Liver (tissue), 9 donors: ENCODE results near the gene CHMP1A. TPM values are rescaled to one million over a fixed set of nuclear protein-coding genes. Genes with fewer than 3 reads are reported as not detected.

Source experiments
- DNase-seq: peaks from one replicate; pipeline ENCODE4 v3.0.0-alpha.2; 2017; ENCODE audit warnings: low spot score
- H3K27ac ChIP-seq, 2 donors: one replicate each; pipeline ENCODE4 v1.7.0; 2013; ENCODE audit warnings: inconsistent platforms in 2 of 2, low read length in 2 of 2, control low read depth in 1 of 2, low read depth in 1 of 2, mild to moderate bottlenecking in 1 of 2
- H3K27me3 ChIP-seq, 4 donors: one replicate each; pipeline versions ENCODE4 v1.6.1 to v1.7.0; 2013; ENCODE audit warnings: low read length in 3 of 4, inconsistent platforms in 1 of 4, mild to moderate bottlenecking in 1 of 4, moderate library complexity in 1 of 4; ENCODE audit not compliant: control insufficient read depth in 4 of 4, insufficient read depth in 4 of 4
- H3K36me3 ChIP-seq, 4 donors: one replicate each; pipeline versions ENCODE4 v1.6.1 to v1.7.0; 2013; ENCODE audit warnings: low read length in 3 of 4, mild to moderate bottlenecking in 3 of 4, low read depth in 1 of 4, moderate library complexity in 1 of 4; ENCODE audit not compliant: control insufficient read depth in 4 of 4, insufficient read depth in 3 of 4
- H3K4me1 ChIP-seq, 4 donors: one replicate each; pipeline versions ENCODE4 v1.6.1 to v1.7.0; 2013; ENCODE audit warnings: low read length in 3 of 4, mild to moderate bottlenecking in 3 of 4, moderate library complexity in 1 of 4; ENCODE audit not compliant: control insufficient read depth in 4 of 4, insufficient read depth in 4 of 4
- H3K4me3 ChIP-seq, 3 donors: one replicate each; pipeline versions ENCODE4 v1.6.1 to v1.7.0; 2013; ENCODE audit warnings: low read length in 3 of 3, control low read depth in 1 of 3, low read depth in 1 of 3, mild to moderate bottlenecking in 1 of 3
- H3K9ac ChIP-seq, 2 donors: one replicate each; pipeline ENCODE4 v1.7.0; 2013; ENCODE audit warnings: low read length in 2 of 2, mild to moderate bottlenecking in 2 of 2, moderate library complexity in 2 of 2, control low read depth in 1 of 2, low read depth in 1 of 2
- H3K9me3 ChIP-seq, 4 donors: one replicate each; pipeline versions ENCODE4 v1.6.1 to v1.7.0; 2013; ENCODE audit warnings: low read length in 3 of 4; ENCODE audit not compliant: control insufficient read depth in 4 of 4
- EGR1 ChIP-seq, 2 donors: IDR thresholded peaks; 2 replicates each; pipeline ENCODE4 v1.6.1; 2016 to 2018; ENCODE audit warnings: antibody characterized with exemption in 2 of 2, low read depth in 2 of 2
- FOXA1 ChIP-seq: IDR thresholded peaks from 2 replicates; pipeline ENCODE4 v1.6.1; 2016; ENCODE audit warnings: antibody characterized with exemption
- FOXA2 ChIP-seq: IDR thresholded peaks from 2 replicates; pipeline ENCODE4 v1.6.1; 2016; ENCODE audit warnings: antibody characterized with exemption
- GABPA ChIP-seq, 2 donors: IDR thresholded peaks in 1 of 2; conservative IDR thresholded peaks in 1 of 2; 2 replicates each; pipeline ENCODE4 v1.6.1; 2016; ENCODE audit warnings: antibody characterized with exemption in 2 of 2, mild to moderate bottlenecking in 1 of 2, moderate library complexity in 1 of 2
- HNF4A ChIP-seq, 2 donors: conservative IDR thresholded peaks; 2 replicates each; pipeline ENCODE4 v1.6.1; 2016; ENCODE audit warnings: antibody characterized with exemption in 2 of 2, mild to moderate bottlenecking in 2 of 2
- HNF4G ChIP-seq: IDR thresholded peaks from 2 replicates; pipeline ENCODE4 v1.6.1; 2016; ENCODE audit warnings: antibody characterized with exemption
- JUND ChIP-seq, 2 donors: IDR thresholded peaks; 2 replicates each; pipeline ENCODE4 v1.6.1; 2016; ENCODE audit warnings: antibody characterized with exemption in 2 of 2
- NR2F2 ChIP-seq: IDR thresholded peaks from 2 replicates; pipeline ENCODE4 v1.6.1; 2016; ENCODE audit warnings: antibody characterized with exemption
- RAD21 ChIP-seq, 2 donors: IDR thresholded peaks; 2 replicates each; pipeline ENCODE4 v1.6.1; 2016; ENCODE audit warnings: antibody characterized with exemption in 2 of 2, mild to moderate bottlenecking in 2 of 2
- RXRA ChIP-seq, 2 donors: IDR thresholded peaks; 2 replicates each; pipeline ENCODE4 v1.6.1; 2017 to 2018; ENCODE audit warnings: antibody characterized with exemption in 2 of 2, mild to moderate bottlenecking in 1 of 2
- SP1 ChIP-seq: IDR thresholded peaks from 2 replicates; pipeline ENCODE4 v1.6.1; 2018; ENCODE audit warnings: antibody characterized with exemption, mild to moderate bottlenecking
- YY1 ChIP-seq: IDR thresholded peaks from 2 replicates; pipeline ENCODE4 v1.6.1; 2016; ENCODE audit warnings: antibody characterized with exemption, mild to moderate bottlenecking
- WGBS: extraction: QIAGEN DNeasy Blood & Tissue Kit; methylation state at CpG from one replicate; pipeline ENCODE4 v1.1.7; 2013; 5-methylcytosine and 5-hydroxymethylcytosine counted together
- polyA plus RNA-seq, 2 donors: library from polyadenylated mRNA; stranded (reverse) in 1 of 2; unstranded in 1 of 2; fragments of 200-250 nt in 1 of 2; fragments of >200 nt in 1 of 2; fragmentation: Nextera tagmentation in 1 of 2; extraction: Ambion mirVana in 1 of 2; gene quantifications; one replicate each; pipeline versions ENCODE4 v1.2.1 to v1.2.3, GENCODE V29; 2013 to 2015
- total RNA-seq, 2 donors: library from RNA; depleted of rRNA; stranded (reverse); fragments of >200 nt; gene quantifications; one replicate each; pipeline ENCODE4 v1.2.3, GENCODE V29; 2014
- TF ChIP-seq, protein P1 (sequence below): IDR thresholded peaks from 2 replicates; pipeline ENCODE4 v1.6.1; 2016; ENCODE audit warnings: antibody characterized with exemption
- TF ChIP-seq, protein P2 (sequence below): IDR thresholded peaks from 2 replicates; pipeline ENCODE4 v1.6.1; 2016; ENCODE audit warnings: antibody characterized with exemption
- TF ChIP-seq, protein P3 (sequence below): fragments of 150-350 bp; IDR thresholded peaks from 2 replicates; pipeline ENCODE4 v1.5.1; 2017; ENCODE audit warnings: improper control_type of control experiment, low read depth, low read length; ENCODE audit not compliant: missing input control
- TF ChIP-seq, protein P4 (sequence below): IDR thresholded peaks from 2 replicates; pipeline ENCODE4 v1.6.1; 2016; ENCODE audit warnings: antibody characterized with exemption, mild to moderate bottlenecking
- TF ChIP-seq, protein P5 (sequence below): IDR thresholded peaks from 2 replicates; pipeline ENCODE4 v1.6.1; 2016; ENCODE audit warnings: antibody characterized with exemption
- donor health status: healthy.
- donor health status: healthy.
- donor health status: healthy.
- donor health status: healthy.
- donor health status: healthy.

Gene CHMP1A
- total and polyA plus RNA-seq, 4 donors, result 25.7 to 36.7 (median 32.3) TPM

DNA sequence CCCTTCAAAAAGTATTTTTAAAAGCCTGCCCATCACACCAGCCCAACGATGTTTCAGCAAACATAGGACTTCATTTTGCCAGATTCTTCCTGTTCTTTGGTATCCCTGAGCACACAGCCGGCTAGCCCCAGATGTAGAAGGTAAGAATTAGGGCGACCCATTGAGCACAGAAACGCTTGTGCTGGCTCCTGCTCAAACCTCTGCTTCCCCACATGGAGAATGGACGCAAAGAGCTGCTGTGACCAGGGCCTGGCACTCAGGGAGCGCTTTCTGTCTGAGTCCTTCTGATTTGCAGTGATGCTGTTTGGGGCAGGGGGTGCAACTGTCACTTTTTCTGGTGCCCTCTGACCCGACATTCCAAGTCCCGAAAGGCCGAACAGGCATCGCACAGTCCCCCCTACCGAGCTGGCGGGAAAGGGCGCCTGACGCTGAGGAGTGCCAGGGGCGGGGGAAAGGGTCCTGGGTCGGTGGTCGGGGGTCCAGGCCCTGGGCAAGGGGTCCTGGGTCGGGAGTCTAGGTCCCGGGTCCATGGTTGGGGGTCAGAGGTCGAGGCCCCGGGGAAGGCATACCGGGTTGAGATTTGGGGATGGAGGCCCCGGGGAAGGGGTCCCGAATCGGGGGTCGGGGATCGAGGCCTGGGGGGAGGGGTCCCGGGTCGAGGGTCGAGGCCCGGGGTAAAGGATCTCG, 930 bp downstream of the CHMP1A start:
- H3K27ac ChIP-seq, result peak overlapping the region in 1 of 2 donors; percentile 72
- no peaks in the 10 kb centered on the region for H3K9me3 ChIP-seq
- H3K4me1 ChIP-seq, result peaks cover 4 to 29% (median 22%) of the 10 kb centered on the region in 4 donors
- peak overlapping the region; percentile 87 to 95 (median 89) for H3K4me3 ChIP-seq
- 38% methylated on average over 32 of the region's 32 CpGs for WGBS
- no peak overlapping the region for H3K9ac ChIP-seq
- TF ChIP-seq, protein P1, sequence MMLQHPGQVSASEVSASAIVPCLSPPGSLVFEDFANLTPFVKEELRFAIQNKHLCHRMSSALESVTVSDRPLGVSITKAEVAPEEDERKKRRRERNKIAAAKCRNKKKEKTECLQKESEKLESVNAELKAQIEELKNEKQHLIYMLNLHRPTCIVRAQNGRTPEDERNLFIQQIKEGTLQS, result no peak
- TF ChIP-seq HNF4G (no peak), YY1 (no peak), RXRA (IDR thresholded peaks at IDR 0.05) (no peak), HNF4A (conservative IDR thresholded peaks at IDR 0.05) (no peak), NR2F2 (no peak), RAD21 (IDR thresholded peaks at IDR 0.05) (no peak), EGR1 (IDR thresholded peaks at IDR 0.05; ENCODE audit: low read depth in 2 of 2) (no peak), FOXA2 (no peak), GABPA (IDR thresholded peaks at IDR 0.05 in 1 of 2, conservative IDR thresholded peaks at IDR 0.05 in 1 of 2) (no peak), FOXA1 (no peak), SP1 (no peak), JUND (IDR thresholded peaks at IDR 0.05) (no peak)
- TF ChIP-seq, protein P2, sequence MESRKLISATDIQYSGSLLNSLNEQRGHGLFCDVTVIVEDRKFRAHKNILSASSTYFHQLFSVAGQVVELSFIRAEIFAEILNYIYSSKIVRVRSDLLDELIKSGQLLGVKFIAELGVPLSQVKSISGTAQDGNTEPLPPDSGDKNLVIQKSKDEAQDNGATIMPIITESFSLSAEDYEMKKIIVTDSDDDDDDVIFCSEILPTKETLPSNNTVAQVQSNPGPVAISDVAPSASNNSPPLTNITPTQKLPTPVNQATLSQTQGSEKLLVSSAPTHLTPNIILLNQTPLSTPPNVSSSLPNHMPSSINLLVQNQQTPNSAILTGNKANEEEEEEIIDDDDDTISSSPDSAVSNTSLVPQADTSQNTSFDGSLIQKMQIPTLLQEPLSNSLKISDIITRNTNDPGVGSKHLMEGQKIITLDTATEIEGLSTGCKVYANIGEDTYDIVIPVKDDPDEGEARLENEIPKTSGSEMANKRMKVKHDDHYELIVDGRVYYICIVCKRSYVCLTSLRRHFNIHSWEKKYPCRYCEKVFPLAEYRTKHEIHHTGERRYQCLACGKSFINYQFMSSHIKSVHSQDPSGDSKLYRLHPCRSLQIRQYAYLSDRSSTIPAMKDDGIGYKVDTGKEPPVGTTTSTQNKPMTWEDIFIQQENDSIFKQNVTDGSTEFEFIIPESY, result no peak
- TF ChIP-seq, protein P3, sequence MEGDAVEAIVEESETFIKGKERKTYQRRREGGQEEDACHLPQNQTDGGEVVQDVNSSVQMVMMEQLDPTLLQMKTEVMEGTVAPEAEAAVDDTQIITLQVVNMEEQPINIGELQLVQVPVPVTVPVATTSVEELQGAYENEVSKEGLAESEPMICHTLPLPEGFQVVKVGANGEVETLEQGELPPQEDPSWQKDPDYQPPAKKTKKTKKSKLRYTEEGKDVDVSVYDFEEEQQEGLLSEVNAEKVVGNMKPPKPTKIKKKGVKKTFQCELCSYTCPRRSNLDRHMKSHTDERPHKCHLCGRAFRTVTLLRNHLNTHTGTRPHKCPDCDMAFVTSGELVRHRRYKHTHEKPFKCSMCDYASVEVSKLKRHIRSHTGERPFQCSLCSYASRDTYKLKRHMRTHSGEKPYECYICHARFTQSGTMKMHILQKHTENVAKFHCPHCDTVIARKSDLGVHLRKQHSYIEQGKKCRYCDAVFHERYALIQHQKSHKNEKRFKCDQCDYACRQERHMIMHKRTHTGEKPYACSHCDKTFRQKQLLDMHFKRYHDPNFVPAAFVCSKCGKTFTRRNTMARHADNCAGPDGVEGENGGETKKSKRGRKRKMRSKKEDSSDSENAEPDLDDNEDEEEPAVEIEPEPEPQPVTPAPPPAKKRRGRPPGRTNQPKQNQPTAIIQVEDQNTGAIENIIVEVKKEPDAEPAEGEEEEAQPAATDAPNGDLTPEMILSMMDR, result no peak
- TF ChIP-seq, protein P4, sequence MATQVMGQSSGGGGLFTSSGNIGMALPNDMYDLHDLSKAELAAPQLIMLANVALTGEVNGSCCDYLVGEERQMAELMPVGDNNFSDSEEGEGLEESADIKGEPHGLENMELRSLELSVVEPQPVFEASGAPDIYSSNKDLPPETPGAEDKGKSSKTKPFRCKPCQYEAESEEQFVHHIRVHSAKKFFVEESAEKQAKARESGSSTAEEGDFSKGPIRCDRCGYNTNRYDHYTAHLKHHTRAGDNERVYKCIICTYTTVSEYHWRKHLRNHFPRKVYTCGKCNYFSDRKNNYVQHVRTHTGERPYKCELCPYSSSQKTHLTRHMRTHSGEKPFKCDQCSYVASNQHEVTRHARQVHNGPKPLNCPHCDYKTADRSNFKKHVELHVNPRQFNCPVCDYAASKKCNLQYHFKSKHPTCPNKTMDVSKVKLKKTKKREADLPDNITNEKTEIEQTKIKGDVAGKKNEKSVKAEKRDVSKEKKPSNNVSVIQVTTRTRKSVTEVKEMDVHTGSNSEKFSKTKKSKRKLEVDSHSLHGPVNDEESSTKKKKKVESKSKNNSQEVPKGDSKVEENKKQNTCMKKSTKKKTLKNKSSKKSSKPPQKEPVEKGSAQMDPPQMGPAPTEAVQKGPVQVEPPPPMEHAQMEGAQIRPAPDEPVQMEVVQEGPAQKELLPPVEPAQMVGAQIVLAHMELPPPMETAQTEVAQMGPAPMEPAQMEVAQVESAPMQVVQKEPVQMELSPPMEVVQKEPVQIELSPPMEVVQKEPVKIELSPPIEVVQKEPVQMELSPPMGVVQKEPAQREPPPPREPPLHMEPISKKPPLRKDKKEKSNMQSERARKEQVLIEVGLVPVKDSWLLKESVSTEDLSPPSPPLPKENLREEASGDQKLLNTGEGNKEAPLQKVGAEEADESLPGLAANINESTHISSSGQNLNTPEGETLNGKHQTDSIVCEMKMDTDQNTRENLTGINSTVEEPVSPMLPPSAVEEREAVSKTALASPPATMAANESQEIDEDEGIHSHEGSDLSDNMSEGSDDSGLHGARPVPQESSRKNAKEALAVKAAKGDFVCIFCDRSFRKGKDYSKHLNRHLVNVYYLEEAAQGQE, result no peak
- TF ChIP-seq, protein P5, sequence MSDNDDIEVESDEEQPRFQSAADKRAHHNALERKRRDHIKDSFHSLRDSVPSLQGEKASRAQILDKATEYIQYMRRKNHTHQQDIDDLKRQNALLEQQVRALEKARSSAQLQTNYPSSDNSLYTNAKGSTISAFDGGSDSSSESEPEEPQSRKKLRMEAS, result no peak
- no peak for DNase-seq
- no peaks in the 10 kb centered on the region for H3K27me3 ChIP-seq
- H3K36me3 ChIP-seq, result peaks cover 2 to 11% (median 5%) of the 10 kb centered on the region in 4 donors
